Measurements from ENCODE around the gene TAB2.

TAB2 gene

DNA sequence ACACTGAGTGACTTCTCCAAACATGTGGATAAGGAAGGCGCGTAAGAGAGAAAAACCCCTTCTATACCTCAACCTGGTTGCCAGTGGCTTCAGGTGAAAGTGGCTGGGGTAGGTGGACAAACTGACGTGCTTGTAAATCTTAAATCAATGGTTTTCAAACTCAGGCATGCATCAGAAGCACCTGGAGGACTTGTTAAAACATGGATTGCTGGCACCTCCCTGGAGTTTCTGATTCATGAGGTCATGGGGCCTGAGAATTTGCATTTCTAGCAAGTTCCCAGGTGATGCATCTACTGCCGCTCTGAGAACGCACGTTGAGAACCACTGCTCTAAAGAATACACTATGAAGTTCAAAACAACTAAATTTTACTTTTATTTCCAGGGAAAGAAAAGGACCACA is 31.9 kb upstream of the TAB2 start:
- peaks cover 3% of the 10 kb centered on the region; the same call in 1 of the 2 replicates for H3K4me1 ChIP-seq (ENCODE audit: control insufficient read depth, insufficient read depth, low read length)
- no peaks in the 10 kb centered on the region for H3K36me3 ChIP-seq (ENCODE audit: control insufficient read depth, insufficient read depth, low read length)
- H3K27ac ChIP-seq (ENCODE audit: low read depth, low read length) = no peak overlapping the region
- H3K9me3 ChIP-seq (ENCODE audit: control insufficient read depth, insufficient read depth, low read depth, low read length) = no peaks in the 10 kb centered on the region
- H3K27me3 ChIP-seq (ENCODE audit: control insufficient read depth, insufficient read depth, low read length) = no peaks in the 10 kb centered on the region
- H3K9ac ChIP-seq (ENCODE audit: low read length) = no peak overlapping the region
- no peak overlapping the region for H3K4me3 ChIP-seq (ENCODE audit: low read depth, low read length)

DNA sequence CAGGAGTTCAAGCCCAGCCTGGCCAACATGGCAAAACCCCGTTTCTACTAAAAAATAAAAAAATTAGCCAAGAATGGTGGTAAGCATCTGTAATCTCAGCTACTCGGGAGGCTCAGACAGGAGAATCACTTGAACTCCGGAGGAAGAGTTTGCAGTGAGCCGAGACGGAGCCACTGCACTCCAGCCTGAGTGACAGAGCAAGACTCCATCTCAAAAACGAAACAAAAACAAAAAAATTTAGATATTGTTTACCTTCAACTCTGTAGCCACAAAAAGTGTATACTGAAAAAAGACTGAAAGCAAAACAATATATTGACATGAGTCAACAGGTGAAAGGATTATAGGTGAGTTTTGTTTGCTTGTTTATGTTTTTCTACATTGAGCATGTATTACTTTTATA is 30.6 kb upstream of the TAB2 start:
- Histone ChIP-seq H3K4me1 (ENCODE audit: control insufficient read depth, insufficient read depth, low read length) (peaks cover 3% of the 10 kb centered on the region; the same call in 1 of the 2 replicates), H3K9ac (ENCODE audit: low read length) (no peak overlapping the region), H3K9me3 (ENCODE audit: control insufficient read depth, insufficient read depth, low read depth, low read length) (no peaks in the 10 kb centered on the region), H3K36me3 (ENCODE audit: control insufficient read depth, insufficient read depth, low read length) (no peaks in the 10 kb centered on the region), H3K27ac (ENCODE audit: low read depth, low read length) (no peak overlapping the region), H3K4me3 (ENCODE audit: low read depth, low read length) (no peak overlapping the region), H3K27me3 (ENCODE audit: control insufficient read depth, insufficient read depth, low read length) (no peaks in the 10 kb centered on the region)

DNA sequence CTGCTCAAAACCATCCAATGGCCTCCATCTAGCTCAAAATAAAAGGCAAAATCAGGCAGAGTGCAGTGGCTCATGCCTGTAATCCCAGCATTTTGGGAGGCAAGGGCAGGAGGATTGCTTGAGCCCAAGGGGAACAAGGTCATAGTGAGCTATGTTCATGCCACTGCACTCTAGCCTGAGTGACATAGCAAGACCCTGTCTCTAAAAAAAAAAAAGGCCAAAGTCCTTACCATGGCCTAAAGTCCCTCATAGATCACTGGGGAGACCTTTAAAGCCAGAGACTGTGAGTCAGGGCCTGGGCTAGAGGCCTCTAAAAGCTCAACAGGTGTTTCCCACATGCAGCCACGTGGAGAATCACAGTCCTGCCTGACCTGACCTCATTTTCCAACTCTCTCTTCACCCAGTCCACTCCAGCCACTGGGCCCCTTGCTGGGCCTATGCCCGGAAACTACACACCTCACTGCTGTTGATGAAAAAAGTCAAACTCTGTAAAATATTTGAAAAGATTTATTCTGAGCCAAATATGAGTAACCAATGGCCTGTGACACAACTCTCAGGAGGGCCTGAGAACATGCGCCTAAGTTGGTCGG is 28.2 kb upstream of the TAB2 start:
- Histone ChIP-seq H3K27me3 (ENCODE audit: control insufficient read depth, insufficient read depth, low read length) (no peaks in the 10 kb centered on the region), H3K4me3 (ENCODE audit: low read depth, low read length) (no peak overlapping the region), H3K4me1 (ENCODE audit: control insufficient read depth, insufficient read depth, low read length) (peaks cover 3% of the 10 kb centered on the region; the same call in 1 of the 2 replicates), H3K27ac (ENCODE audit: low read depth, low read length) (no peak overlapping the region), H3K9ac (ENCODE audit: low read length) (no peak overlapping the region), H3K9me3 (ENCODE audit: control insufficient read depth, insufficient read depth, low read depth, low read length) (no peaks in the 10 kb centered on the region), H3K36me3 (ENCODE audit: control insufficient read depth, insufficient read depth, low read length) (no peaks in the 10 kb centered on the region)

DNA sequence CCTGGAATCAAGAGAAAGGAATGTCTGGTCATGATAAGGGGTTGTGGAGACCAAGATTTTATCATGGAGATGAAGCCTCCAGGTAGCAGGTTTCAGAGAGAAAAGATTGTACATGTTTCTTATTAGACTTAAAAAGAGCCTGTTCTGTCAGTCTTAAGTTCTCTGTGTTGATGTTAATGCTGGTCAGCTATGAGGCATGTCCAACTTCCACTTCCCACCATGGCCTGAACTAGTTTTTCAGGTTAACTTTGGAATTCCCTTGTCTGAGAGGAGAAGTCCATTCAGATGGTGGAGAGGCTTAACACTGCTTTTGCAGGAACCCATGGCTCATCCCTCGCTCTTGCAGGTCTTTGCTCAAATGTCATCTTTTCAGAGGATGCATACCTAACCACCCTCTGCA is 27.5 kb upstream of the TAB2 start:
- no peaks in the 10 kb centered on the region for H3K27me3 ChIP-seq (ENCODE audit: control insufficient read depth, insufficient read depth, low read length)
- no peaks in the 10 kb centered on the region for H3K9me3 ChIP-seq (ENCODE audit: control insufficient read depth, insufficient read depth, low read depth, low read length)
- H3K36me3 ChIP-seq (ENCODE audit: control insufficient read depth, insufficient read depth, low read length) = no peaks in the 10 kb centered on the region
- H3K4me3 ChIP-seq (ENCODE audit: low read depth, low read length) = no peak overlapping the region
- H3K4me1 ChIP-seq (ENCODE audit: control insufficient read depth, insufficient read depth, low read length) = peaks cover 3% of the 10 kb centered on the region; the same call in 1 of the 2 replicates
- no peak overlapping the region for H3K9ac ChIP-seq (ENCODE audit: low read length)
- H3K27ac ChIP-seq (ENCODE audit: low read depth, low read length) = no peak overlapping the region

DNA sequence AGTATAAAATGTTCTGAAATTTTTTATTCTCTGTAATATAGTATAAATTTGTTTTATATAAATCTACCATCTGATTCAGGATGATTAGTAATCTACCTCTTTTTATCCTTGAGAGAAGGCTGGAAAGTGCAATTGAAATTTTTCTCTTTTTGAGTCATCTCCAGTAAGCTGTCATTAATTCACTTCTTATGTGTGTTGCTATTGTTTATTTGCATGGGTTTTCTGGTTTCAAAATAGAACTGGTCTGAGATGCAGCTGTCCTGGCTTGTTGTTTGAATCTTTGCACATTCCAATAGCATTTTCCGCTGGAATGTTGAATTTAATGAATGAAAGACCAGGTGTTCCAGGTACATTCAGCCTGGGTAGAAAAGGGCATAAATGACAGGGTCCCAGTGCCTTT is 24.3 kb upstream of the TAB2 start:
- Histone ChIP-seq H3K36me3 (ENCODE audit: control insufficient read depth, insufficient read depth, low read length) (no peaks in the 10 kb centered on the region), H3K4me1 (ENCODE audit: control insufficient read depth, insufficient read depth, low read length) (no peaks in the 10 kb centered on the region), H3K9ac (ENCODE audit: low read length) (no peak overlapping the region), H3K4me3 (ENCODE audit: low read depth, low read length) (no peak overlapping the region), H3K27me3 (ENCODE audit: control insufficient read depth, insufficient read depth, low read length) (no peaks in the 10 kb centered on the region), H3K27ac (ENCODE audit: low read depth, low read length) (no peak overlapping the region), H3K9me3 (ENCODE audit: control insufficient read depth, insufficient read depth, low read depth, low read length) (no peaks in the 10 kb centered on the region)

DNA sequence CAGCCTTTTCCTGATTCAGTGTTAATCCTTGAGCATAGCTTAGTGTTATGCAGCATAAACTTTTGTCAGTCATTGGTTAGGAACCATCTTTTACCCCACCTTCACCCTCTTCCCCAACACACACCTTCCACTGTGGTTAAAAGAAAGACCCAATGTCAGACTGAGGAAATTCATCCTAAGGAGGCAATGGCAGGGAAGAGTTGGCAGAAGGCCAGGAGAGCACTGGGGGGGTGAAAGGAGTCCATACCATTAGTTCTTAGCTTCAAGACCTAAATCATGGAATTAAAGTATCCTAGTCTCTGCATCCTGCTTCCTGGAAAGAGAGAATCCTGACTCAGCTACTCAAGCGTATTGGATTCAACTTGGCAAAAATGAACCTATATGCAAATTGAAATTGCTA is 16.9 kb upstream of the TAB2 start:
- Histone ChIP-seq H3K9me3 (ENCODE audit: control insufficient read depth, insufficient read depth, low read depth, low read length) (no peaks in the 10 kb centered on the region), H3K4me1 (ENCODE audit: control insufficient read depth, insufficient read depth, low read length) (no peaks in the 10 kb centered on the region), H3K27ac (ENCODE audit: low read depth, low read length) (no peak overlapping the region), H3K9ac (ENCODE audit: low read length) (no peak overlapping the region), H3K36me3 (ENCODE audit: control insufficient read depth, insufficient read depth, low read length) (no peaks in the 10 kb centered on the region), H3K4me3 (ENCODE audit: low read depth, low read length) (no peak overlapping the region), H3K27me3 (ENCODE audit: control insufficient read depth, insufficient read depth, low read length) (no peaks in the 10 kb centered on the region)

DNA sequence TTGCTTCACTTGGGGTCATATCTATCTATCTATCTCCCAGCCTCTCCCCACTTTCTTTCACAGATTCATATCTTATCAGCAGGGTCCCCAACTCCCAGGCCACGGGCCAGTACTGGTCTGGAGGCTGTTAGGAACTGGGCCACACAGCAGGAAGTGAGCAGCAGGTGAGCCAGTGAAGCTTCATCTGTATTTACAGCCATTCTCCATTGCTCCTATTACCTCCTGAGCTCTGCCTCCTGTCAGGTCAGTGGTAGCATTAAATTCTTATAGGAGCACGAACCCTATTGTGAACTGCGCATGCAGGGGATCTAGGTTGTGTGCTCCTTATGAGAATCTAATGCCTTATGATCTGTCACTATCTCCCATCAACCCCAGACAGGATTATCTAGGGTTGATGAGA is 14.8 kb upstream of the TAB2 start:
- Histone ChIP-seq H3K4me3 (ENCODE audit: low read depth, low read length) (no peak overlapping the region), H3K9ac (ENCODE audit: low read length) (no peak overlapping the region), H3K27ac (ENCODE audit: low read depth, low read length) (no peak overlapping the region), H3K4me1 (ENCODE audit: control insufficient read depth, insufficient read depth, low read length) (no peaks in the 10 kb centered on the region), H3K27me3 (ENCODE audit: control insufficient read depth, insufficient read depth, low read length) (no peaks in the 10 kb centered on the region), H3K36me3 (ENCODE audit: control insufficient read depth, insufficient read depth, low read length) (no peaks in the 10 kb centered on the region), H3K9me3 (ENCODE audit: control insufficient read depth, insufficient read depth, low read depth, low read length) (no peaks in the 10 kb centered on the region)

DNA sequence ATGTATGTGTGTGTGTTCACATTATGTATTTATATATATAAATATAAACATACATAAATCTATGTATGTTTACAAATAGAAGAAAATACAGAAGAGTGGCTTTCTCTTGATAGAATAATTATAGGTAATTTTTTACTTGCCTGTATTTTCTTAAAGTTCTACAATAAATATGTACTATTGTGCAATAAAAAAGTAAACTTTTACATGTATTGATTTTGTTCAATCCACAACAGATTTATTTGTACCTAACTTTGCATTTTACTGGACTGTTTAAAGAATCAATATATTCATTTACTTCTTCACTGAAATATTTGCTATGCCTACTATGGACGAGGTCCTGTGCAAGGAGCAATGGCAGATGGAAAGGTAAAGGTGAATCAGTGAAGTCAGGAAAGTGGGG is 14.0 kb upstream of the TAB2 start:
- no peaks in the 10 kb centered on the region for H3K9me3 ChIP-seq (ENCODE audit: control insufficient read depth, insufficient read depth, low read depth, low read length)
- H3K36me3 ChIP-seq (ENCODE audit: control insufficient read depth, insufficient read depth, low read length) = no peaks in the 10 kb centered on the region
- no peak overlapping the region for H3K27ac ChIP-seq (ENCODE audit: low read depth, low read length)
- H3K27me3 ChIP-seq (ENCODE audit: control insufficient read depth, insufficient read depth, low read length) = no peaks in the 10 kb centered on the region
- H3K4me1 ChIP-seq (ENCODE audit: control insufficient read depth, insufficient read depth, low read length) = no peaks in the 10 kb centered on the region
- H3K4me3 ChIP-seq (ENCODE audit: low read depth, low read length) = no peak overlapping the region
- no peak overlapping the region for H3K9ac ChIP-seq (ENCODE audit: low read length)

DNA sequence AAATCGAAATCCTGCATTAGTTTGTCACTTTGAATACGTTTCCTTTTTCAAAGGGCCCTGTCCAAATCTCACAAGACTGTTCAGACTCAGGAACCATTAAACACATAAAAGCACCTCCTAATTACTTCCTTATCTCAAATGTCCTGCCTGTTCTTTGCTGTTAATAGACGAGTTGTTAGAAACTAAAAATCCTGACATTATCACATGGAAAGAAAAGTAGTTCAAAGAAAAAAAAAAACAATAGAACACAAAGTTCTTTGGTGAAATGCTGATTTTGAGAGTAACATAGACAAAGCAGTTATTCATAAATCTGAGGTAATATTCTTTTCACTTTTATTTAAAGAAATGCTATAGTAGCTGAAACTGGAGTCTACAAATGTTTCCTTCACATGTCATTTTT is 12.1 kb upstream of the TAB2 start:
- H3K4me3 ChIP-seq (ENCODE audit: low read depth, low read length) = no peak overlapping the region
- H3K27me3 ChIP-seq (ENCODE audit: control insufficient read depth, insufficient read depth, low read length) = no peaks in the 10 kb centered on the region
- H3K4me1 ChIP-seq (ENCODE audit: control insufficient read depth, insufficient read depth, low read length) = no peaks in the 10 kb centered on the region
- no peak overlapping the region for H3K27ac ChIP-seq (ENCODE audit: low read depth, low read length)
- no peak overlapping the region for H3K9ac ChIP-seq (ENCODE audit: low read length)
- no peaks in the 10 kb centered on the region for H3K9me3 ChIP-seq (ENCODE audit: control insufficient read depth, insufficient read depth, low read depth, low read length)
- H3K36me3 ChIP-seq (ENCODE audit: control insufficient read depth, insufficient read depth, low read length) = no peaks in the 10 kb centered on the region

DNA sequence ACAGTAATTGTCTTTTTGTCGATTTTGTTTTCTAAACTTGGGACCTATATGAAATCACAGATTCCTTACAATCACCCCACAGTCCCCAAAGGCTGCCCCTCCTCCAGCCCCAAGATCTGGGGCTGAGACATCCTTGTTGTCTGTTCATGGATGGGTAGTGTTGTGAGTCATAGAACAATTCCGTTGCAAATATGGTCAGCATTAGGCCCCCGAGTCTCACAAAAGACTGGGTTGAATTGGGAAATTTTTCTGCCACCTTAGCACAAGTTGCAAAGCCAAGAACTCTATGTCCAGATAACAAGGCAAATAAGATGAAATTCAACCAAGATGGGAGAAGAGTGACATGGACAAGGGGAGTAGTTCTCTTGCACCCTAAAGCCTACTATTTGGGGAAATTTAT is 10.5 kb upstream of the TAB2 start:
- Histone ChIP-seq H3K9ac (ENCODE audit: low read length) (no peak overlapping the region), H3K27me3 (ENCODE audit: control insufficient read depth, insufficient read depth, low read length) (no peaks in the 10 kb centered on the region), H3K27ac (ENCODE audit: low read depth, low read length) (no peak overlapping the region), H3K4me3 (ENCODE audit: low read depth, low read length) (no peak overlapping the region), H3K9me3 (ENCODE audit: control insufficient read depth, insufficient read depth, low read depth, low read length) (no peaks in the 10 kb centered on the region), H3K36me3 (ENCODE audit: control insufficient read depth, insufficient read depth, low read length) (no peaks in the 10 kb centered on the region), H3K4me1 (ENCODE audit: control insufficient read depth, insufficient read depth, low read length) (peaks cover 4% of the 10 kb centered on the region; the same call in 1 of the 2 replicates)

DNA sequence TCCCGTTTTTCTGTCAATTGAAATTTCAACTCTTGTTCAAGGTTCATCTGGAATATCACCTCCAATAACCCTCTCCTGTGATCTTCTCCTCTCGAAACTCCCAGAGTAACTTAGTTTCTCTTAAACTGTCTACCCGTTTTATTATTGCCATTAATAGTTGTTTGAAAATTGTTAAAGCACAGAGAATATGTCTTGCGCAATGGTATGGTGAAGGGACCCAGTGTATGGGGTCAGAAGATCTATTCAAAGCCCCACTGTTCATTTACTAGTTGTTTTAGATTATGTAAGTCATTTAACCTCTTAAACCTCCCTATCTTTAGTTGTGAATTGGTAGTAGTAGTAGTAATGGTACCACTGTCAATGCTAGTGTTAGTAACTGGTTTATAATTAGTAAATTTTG is 6.2 kb upstream of the TAB2 start:
- Histone ChIP-seq H3K27ac (ENCODE audit: low read depth, low read length) (no peak overlapping the region), H3K27me3 (ENCODE audit: control insufficient read depth, insufficient read depth, low read length) (no peaks in the 10 kb centered on the region)

DNA sequence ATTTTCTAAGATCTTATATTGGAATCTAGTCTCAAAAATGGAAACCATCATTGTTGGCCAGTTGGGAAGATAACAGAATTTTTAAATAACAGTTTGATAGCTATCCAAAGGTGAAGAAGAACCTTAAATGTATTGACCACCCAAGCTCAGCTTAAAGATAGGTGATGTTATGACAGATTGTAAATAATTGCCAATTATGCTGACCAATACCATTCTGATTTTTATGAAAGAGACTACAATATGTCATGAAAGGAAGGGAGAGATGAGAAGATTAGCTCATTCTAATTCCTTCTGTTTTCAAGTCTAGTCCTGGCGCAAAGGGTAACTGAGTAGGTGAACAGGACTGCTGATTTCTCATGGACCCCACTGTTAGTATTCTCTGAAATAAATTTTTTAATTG is 5.7 kb upstream of the TAB2 start:
- Histone ChIP-seq H3K4me3 (ENCODE audit: low read depth, low read length) (no peak overlapping the region), H3K9ac (ENCODE audit: low read length) (no peak overlapping the region), H3K9me3 (ENCODE audit: control insufficient read depth, insufficient read depth, low read depth, low read length) (no peaks in the 10 kb centered on the region), H3K36me3 (ENCODE audit: control insufficient read depth, insufficient read depth, low read length) (no peaks in the 10 kb centered on the region), H3K4me1 (ENCODE audit: control insufficient read depth, insufficient read depth, low read length) (peaks cover 8% of the 10 kb centered on the region; the same call in 1 of the 2 replicates), H3K27ac (ENCODE audit: low read depth, low read length) (no peak overlapping the region), H3K27me3 (ENCODE audit: control insufficient read depth, insufficient read depth, low read length) (no peaks in the 10 kb centered on the region)

More for the DNA sequence above, 6.2 kb upstream of the TAB2 start:
- H3K4me3 ChIP-seq (ENCODE audit: low read depth, low read length) = no peak overlapping the region
- no peaks in the 10 kb centered on the region for H3K9me3 ChIP-seq (ENCODE audit: control insufficient read depth, insufficient read depth, low read depth, low read length)
- no peak overlapping the region for H3K9ac ChIP-seq (ENCODE audit: low read length)
- H3K4me1 ChIP-seq (ENCODE audit: control insufficient read depth, insufficient read depth, low read length) = peaks cover 8% of the 10 kb centered on the region; the same call in 1 of the 2 replicates
- H3K36me3 ChIP-seq (ENCODE audit: control insufficient read depth, insufficient read depth, low read length) = no peaks in the 10 kb centered on the region
